ENCODE measurements around the gene BMS1. TPM values are rescaled to one million over a fixed set of nuclear protein-coding genes. Genes with fewer than 3 reads are reported as not detected.

Gene BMS1
- total and polyA plus RNA-seq, 2 of the 13 experiments (the other 11 are each of a cell fraction or from before 2014, with no cell fraction given), result 3.9 to 25.2 TPM

DNA sequence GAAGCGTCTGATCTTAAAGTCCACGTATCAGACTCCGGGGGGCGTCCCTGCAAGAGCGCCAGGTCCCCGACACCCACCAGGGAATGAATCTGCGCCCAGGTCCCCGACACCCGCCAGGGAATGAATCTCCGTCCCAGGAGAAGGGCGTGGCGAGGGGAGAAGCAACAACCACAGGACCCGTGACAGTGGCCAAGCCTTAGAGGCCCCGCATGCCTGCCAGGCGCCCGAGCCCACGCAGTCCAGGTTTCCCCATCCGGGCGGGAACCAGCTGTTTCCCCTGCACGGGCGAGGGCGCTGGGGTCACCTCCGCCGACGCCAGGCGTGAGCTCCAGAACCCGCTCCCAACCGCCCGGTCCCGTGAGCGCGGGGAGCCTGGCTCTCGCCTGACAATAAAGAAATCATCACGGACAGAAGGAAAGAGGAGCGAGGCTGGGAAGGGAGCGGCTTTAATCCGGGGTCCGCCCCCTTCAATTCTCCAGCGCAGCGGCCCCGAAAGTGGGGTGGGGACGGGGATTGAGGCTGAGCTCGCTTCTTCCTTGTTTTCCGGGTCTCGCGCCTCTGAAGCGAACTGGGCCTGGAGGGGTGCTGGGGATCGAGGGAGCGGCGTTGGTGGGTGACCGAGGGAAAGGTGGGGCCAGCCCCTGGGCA is 29.0 kb upstream of the BMS1 start (continued):
- TF ChIP-seq, protein P1, sequence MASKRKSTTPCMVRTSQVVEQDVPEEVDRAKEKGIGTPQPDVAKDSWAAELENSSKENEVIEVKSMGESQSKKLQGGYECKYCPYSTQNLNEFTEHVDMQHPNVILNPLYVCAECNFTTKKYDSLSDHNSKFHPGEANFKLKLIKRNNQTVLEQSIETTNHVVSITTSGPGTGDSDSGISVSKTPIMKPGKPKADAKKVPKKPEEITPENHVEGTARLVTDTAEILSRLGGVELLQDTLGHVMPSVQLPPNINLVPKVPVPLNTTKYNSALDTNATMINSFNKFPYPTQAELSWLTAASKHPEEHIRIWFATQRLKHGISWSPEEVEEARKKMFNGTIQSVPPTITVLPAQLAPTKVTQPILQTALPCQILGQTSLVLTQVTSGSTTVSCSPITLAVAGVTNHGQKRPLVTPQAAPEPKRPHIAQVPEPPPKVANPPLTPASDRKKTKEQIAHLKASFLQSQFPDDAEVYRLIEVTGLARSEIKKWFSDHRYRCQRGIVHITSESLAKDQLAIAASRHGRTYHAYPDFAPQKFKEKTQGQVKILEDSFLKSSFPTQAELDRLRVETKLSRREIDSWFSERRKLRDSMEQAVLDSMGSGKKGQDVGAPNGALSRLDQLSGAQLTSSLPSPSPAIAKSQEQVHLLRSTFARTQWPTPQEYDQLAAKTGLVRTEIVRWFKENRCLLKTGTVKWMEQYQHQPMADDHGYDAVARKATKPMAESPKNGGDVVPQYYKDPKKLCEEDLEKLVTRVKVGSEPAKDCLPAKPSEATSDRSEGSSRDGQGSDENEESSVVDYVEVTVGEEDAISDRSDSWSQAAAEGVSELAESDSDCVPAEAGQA (IDR thresholded peaks at IDR 0.05; ENCODE audit: low read depth), result no peak
- TF ChIP-seq, protein P1 (CRISPR knock-in tag; IDR thresholded peaks at IDR 0.05; ENCODE audit: borderline replicate concordance), result no peak
- TF ChIP-seq NFE2L2 (IDR thresholded peaks at IDR 0.05; ENCODE audit: low read length) (no peak), FOXK1 (CRISPR knock-in tag; IDR thresholded peaks at IDR 0.05; ENCODE audit: borderline replicate concordance, low read depth) (no peak), AHR (CRISPR knock-in tag; IDR thresholded peaks at IDR 0.05) (no peak), RBM39 (IDR thresholded peaks at IDR 0.05; ENCODE audit: low read depth, low read length, poor library complexity, severe bottlenecking) (no peak), PAF1 (CRISPR knock-in tag; IDR thresholded peaks at IDR 0.05) (no peak), ZBTB3 (CRISPR knock-in tag; IDR thresholded peaks at IDR 0.05; ENCODE audit: borderline replicate concordance, low read depth) (no peak), PHF8 (CRISPR knock-in tag; IDR thresholded peaks at IDR 0.05) (no peak), SMAD9 (CRISPR knock-in tag; IDR thresholded peaks at IDR 0.05) (no peak), WIZ (CRISPR knock-in tag; IDR thresholded peaks at IDR 0.05) (no peak), RCOR2 (CRISPR knock-in tag; IDR thresholded peaks at IDR 0.05) (no peak)
- TF ChIP-seq, protein P2, sequence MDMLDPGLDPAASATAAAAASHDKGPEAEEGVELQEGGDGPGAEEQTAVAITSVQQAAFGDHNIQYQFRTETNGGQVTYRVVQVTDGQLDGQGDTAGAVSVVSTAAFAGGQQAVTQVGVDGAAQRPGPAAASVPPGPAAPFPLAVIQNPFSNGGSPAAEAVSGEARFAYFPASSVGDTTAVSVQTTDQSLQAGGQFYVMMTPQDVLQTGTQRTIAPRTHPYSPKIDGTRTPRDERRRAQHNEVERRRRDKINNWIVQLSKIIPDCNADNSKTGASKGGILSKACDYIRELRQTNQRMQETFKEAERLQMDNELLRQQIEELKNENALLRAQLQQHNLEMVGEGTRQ (IDR thresholded peaks at IDR 0.05; ENCODE audit: low read depth, low read length), result no peak
- TF ChIP-seq, protein P2 (CRISPR knock-in tag; IDR thresholded peaks at IDR 0.05; ENCODE audit: borderline replicate concordance), result no peak
- TF ChIP-seq, protein P3, sequence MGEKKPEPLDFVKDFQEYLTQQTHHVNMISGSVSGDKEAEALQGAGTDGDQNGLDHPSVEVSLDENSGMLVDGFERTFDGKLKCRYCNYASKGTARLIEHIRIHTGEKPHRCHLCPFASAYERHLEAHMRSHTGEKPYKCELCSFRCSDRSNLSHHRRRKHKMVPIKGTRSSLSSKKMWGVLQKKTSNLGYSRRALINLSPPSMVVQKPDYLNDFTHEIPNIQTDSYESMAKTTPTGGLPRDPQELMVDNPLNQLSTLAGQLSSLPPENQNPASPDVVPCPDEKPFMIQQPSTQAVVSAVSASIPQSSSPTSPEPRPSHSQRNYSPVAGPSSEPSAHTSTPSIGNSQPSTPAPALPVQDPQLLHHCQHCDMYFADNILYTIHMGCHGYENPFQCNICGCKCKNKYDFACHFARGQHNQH (CRISPR knock-in tag; IDR thresholded peaks at IDR 0.05), result no peak
- TF ChIP-seq, protein P4, sequence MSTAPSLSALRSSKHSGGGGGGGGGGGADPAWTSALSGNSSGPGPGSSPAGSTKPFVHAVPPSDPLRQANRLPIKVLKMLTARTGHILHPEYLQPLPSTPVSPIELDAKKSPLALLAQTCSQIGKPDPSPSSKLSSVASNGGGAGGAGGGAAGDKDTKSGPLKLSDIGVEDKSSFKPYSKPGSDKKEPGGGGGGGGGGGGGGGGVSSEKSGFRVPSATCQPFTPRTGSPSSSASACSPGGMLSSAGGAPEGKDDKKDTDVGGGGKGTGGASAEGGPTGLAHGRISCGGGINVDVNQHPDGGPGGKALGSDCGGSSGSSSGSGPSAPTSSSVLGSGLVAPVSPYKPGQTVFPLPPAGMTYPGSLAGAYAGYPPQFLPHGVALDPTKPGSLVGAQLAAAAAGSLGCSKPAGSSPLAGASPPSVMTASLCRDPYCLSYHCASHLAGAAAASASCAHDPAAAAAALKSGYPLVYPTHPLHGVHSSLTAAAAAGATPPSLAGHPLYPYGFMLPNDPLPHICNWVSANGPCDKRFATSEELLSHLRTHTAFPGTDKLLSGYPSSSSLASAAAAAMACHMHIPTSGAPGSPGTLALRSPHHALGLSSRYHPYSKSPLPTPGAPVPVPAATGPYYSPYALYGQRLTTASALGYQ (CRISPR knock-in tag; IDR thresholded peaks at IDR 0.05), result no peak
- TF ChIP-seq, protein P5, sequence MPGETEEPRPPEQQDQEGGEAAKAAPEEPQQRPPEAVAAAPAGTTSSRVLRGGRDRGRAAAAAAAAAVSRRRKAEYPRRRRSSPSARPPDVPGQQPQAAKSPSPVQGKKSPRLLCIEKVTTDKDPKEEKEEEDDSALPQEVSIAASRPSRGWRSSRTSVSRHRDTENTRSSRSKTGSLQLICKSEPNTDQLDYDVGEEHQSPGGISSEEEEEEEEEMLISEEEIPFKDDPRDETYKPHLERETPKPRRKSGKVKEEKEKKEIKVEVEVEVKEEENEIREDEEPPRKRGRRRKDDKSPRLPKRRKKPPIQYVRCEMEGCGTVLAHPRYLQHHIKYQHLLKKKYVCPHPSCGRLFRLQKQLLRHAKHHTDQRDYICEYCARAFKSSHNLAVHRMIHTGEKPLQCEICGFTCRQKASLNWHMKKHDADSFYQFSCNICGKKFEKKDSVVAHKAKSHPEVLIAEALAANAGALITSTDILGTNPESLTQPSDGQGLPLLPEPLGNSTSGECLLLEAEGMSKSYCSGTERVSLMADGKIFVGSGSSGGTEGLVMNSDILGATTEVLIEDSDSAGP (CRISPR knock-in tag; IDR thresholded peaks at IDR 0.05; ENCODE audit: borderline replicate concordance), result no peak
